MCF 10A (cell line): ENCODE data around the gene KCTD1. TPM values are rescaled to one million over a fixed set of nuclear protein-coding genes. Genes with fewer than 3 reads are reported as not detected.

ENCODE experiments used
- BruUV-seq: library from RNA; stranded (reverse); fragments of 400-500 nt; replicated peaks from 2 replicates; lab custom pipeline; 2021; lab: Mats Ljungman, UMichigan
- CTCF ChIA-PET: fragments of 300-600 bp; sonication (Branson Sonifier 250); formaldehyde crosslinking; extraction: SDS; loops from one replicate; lab custom pipeline; 2021; ENCODE audit warnings: antibody characterized with exemption, inconsistent platforms; lab: Yijun Ruan, JAX
- POLR2A ChIA-PET: fragments of 300-600, 350-650 bp; sonication (Branson Sonifier 250); formaldehyde crosslinking; extraction: SDS; loops from one replicate; lab custom pipeline; 2020; ENCODE audit warnings: antibody characterized with exemption, inconsistent platforms; lab: Yijun Ruan, JAX
- DNase-seq: peaks from one replicate; pipeline ENCODE4 v3.0.0-alpha.2; 2018; ENCODE audit not compliant: unreplicated experiment
- H3K27ac Mint-ChIP-seq: one replicate; pipeline ENCODE4 v1.8.0; 2022; ENCODE audit warnings: mild to moderate bottlenecking, low read depth, mixed read lengths; ENCODE audit not compliant: unreplicated experiment
- H3K27me3 Mint-ChIP-seq: one replicate; pipeline ENCODE4 v1.8.0; 2022; ENCODE audit warnings: mixed read lengths; ENCODE audit not compliant: insufficient read depth, unreplicated experiment
- H3K36me3 Mint-ChIP-seq: one replicate; pipeline ENCODE4 v1.8.0; 2022; ENCODE audit warnings: mild to moderate bottlenecking, moderate library complexity, mixed read lengths; ENCODE audit not compliant: insufficient read depth, unreplicated experiment
- H3K4me1 Mint-ChIP-seq: one replicate; pipeline ENCODE4 v1.8.0; 2022; ENCODE audit warnings: mixed read lengths; ENCODE audit not compliant: insufficient read depth, unreplicated experiment
- H3K4me3 Mint-ChIP-seq: one replicate; pipeline ENCODE4 v1.8.0; 2022; ENCODE audit warnings: mild to moderate bottlenecking, moderate library complexity, mixed read lengths; ENCODE audit not compliant: unreplicated experiment
- H3K9me3 Mint-ChIP-seq: one replicate; pipeline ENCODE4 v1.8.0; 2022; ENCODE audit warnings: mixed read lengths; ENCODE audit not compliant: unreplicated experiment
- intact Hi-C: fragments of 100-400 bp; cut with micrococcal nuclease; formaldehyde crosslinking; loops from 2 replicates; pipeline ENCODE4 v1.14.1; 2022
- total RNA-seq: library from RNA; stranded (reverse); gene quantifications from 2 replicates; pipeline ENCODE4 v1.2.3, GENCODE V29; 2022
- TF ChIP-seq, protein P1 (sequence below): fragments of 200-600 bp; IDR thresholded peaks from one replicate; pipeline ENCODE4 v1.8.0; 2022; ENCODE audit warnings: antibody characterized with exemption, mild to moderate bottlenecking; ENCODE audit not compliant: unreplicated experiment

The KCTD1 gene
- total RNA-seq, 1 experiment from 2014 or later = 37.9 TPM

DNA sequence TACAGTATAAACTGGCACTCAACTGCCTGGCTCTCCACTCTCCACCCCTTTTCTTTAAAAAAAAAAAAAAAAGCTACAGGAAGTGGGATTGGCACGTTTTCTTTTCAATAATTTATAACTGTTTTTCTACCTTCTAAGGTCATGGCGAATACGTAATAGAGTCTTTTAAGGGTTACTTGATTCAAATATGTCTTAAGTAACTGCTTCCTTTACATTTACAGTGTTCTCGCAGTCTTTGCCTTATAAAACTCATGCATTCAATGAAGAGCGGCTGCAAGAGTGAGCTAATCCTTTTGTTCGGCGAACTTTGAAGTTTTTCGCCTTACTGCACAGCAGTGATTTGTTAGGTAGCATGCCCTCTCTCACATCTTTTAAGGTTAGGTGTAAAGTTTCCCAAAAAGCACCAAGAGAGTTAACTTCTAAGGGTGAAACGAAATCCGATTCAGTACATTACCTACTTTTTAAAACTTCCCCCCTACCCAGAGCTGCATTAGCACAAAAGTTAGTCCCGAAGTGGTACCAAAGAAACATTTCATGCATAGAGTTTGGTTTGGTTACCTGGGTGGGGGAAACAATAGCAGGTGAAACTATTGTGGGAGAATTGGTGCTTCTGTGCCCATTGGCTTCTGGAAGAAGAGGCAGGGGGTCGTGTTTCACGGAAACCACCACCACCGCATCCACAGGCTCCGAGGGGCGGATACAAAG is 2.0 kb downstream of the KCTD1 start:
- intact Hi-C loops = loop anchor here (1.0 to 10.0 kb wide), 4 partner anchors 89 to 418 kb away; no protein-coding TSS in a partner anchor
- H3K27me3 Mint-ChIP-seq = no peaks in the 10 kb centered on the region
- CTCF ChIA-PET = interaction anchor here (0.5 to 4.4 kb wide), 16 partner anchors 23 to 470 kb away, joined by 3 to 40 read pairs (median 4); no protein-coding TSS in a partner anchor
- H3K4me1 Mint-ChIP-seq = peaks cover 34% of the 10 kb centered on the region
- H3K36me3 Mint-ChIP-seq = peaks cover 23% of the 10 kb centered on the region
- peak overlapping the region; percentile 51 for H3K27ac Mint-ChIP-seq
- no peaks in the 10 kb centered on the region for H3K9me3 Mint-ChIP-seq
- TF ChIP-seq, protein P1, sequence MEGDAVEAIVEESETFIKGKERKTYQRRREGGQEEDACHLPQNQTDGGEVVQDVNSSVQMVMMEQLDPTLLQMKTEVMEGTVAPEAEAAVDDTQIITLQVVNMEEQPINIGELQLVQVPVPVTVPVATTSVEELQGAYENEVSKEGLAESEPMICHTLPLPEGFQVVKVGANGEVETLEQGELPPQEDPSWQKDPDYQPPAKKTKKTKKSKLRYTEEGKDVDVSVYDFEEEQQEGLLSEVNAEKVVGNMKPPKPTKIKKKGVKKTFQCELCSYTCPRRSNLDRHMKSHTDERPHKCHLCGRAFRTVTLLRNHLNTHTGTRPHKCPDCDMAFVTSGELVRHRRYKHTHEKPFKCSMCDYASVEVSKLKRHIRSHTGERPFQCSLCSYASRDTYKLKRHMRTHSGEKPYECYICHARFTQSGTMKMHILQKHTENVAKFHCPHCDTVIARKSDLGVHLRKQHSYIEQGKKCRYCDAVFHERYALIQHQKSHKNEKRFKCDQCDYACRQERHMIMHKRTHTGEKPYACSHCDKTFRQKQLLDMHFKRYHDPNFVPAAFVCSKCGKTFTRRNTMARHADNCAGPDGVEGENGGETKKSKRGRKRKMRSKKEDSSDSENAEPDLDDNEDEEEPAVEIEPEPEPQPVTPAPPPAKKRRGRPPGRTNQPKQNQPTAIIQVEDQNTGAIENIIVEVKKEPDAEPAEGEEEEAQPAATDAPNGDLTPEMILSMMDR = no peak
- no TSS peak for BruUV-seq
- POLR2A ChIA-PET = interaction anchor here (0.6 to 10.1 kb wide), 17 partner anchors 30 to 291 kb away, joined by 3 to 108 read pairs (median 4); no protein-coding TSS in a partner anchor
- peak; percentile 68 for DNase-seq
- H3K4me3 Mint-ChIP-seq = peak overlapping the region; percentile 93

DNA sequence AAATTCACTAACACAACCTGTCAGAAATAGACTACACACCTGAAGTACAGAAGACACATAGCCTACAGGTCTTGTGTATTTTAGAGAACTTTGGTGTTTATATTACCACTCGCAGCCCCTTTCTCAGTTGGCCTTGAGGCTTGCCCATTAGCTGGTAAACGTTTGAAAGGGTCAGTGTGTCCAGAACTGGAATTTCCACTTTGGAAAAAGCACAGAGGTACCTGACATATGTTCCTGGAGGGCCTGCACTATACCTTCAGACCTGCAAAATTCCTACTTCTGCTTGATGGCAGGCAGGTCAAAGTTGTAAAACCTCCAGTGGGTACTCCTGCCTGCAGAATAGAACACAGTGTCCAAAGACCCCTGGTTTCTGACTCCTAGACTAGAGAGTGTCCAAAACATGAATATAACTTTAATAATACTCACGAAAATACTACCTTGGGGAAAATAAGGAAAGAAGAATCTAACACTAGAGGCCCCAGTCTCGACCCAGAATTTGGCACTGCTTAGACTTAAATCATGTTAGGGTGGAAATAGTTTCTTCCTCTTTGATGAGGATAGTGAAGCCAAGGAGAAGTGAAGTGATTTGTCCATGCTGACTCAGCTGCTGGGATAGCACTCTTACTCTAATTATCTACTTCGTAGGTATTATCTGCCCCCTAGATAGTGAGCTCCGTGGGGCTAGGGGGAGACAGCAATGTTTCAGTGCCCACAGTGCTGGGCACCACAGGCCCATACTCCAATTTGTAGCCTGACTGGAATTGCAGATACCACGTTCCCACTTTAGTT is 2.8 kb downstream of the KCTD1 start:
- intact Hi-C loops = loop anchor here (1.0 to 10.0 kb wide), 4 partner anchors 88 to 419 kb away; no protein-coding TSS in a partner anchor
- Mint-ChIP-seq H3K27me3 (no peaks in the 10 kb centered on the region), H3K27ac (peak overlapping the region; percentile 51), H3K36me3 (peaks cover 23% of the 10 kb centered on the region), H3K9me3 (no peaks in the 10 kb centered on the region), H3K4me3 (peak overlapping the region; percentile 93), H3K4me1 (peaks cover 41% of the 10 kb centered on the region)
- TSS peak; percentile 20 for BruUV-seq
- ChIA-PET CTCF (interaction anchor here (0.6 to 2.4 kb wide), 9 partner anchors 49 to 163 kb away, joined by 3 to 12 read pairs (median 3); no protein-coding TSS in a partner anchor), POLR2A (interaction anchor here (0.6 to 10.1 kb wide), 18 partner anchors 11 to 290 kb away, joined by 3 to 108 read pairs (median 3); no protein-coding TSS in a partner anchor)
- TF ChIP-seq, protein P1 = no peak
- peak; percentile 38 for DNase-seq

DNA sequence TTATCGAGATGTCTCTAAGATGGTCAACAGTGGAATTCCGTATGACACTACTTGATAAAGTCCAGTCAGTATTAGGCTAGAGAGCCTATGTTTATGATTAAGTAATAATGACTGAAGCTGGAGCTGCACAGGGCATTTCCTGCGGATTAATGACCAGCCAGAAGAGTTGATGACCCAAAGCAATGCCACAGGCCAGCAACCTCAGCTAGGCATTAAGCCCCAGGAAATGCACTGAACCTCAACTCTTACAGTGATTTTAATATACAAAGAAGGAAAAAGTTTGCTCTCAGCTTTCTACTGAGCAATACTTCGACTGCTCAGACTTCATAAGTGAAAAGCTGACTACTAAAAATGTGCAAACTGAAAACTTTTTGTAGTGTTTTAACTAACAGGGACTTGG is 3.9 kb downstream of the KCTD1 start:
- Mint-ChIP-seq H3K27me3 (no peaks in the 10 kb centered on the region), H3K27ac (peak overlapping the region; percentile 51), H3K9me3 (no peaks in the 10 kb centered on the region), H3K4me1 (peaks cover 46% of the 10 kb centered on the region), H3K4me3 (peak overlapping the region; percentile 93), H3K36me3 (peaks cover 23% of the 10 kb centered on the region)
- no peak for DNase-seq
- POLR2A ChIA-PET = interaction anchor here (0.5 to 10.1 kb wide), 11 partner anchors 12 to 251 kb away, joined by 3 to 108 read pairs (median 6); no protein-coding TSS in a partner anchor
- CTCF ChIA-PET = interaction anchor here (0.7 to 1.6 kb wide), 5 partner anchors 63 to 161 kb away, joined by 3 to 9 read pairs (median 3); no protein-coding TSS in a partner anchor
- TF ChIP-seq, protein P1 = no peak
- intact Hi-C loops = loop anchor here (10.0 kb wide), 1 partner anchor 420 kb away; no protein-coding TSS in a partner anchor
- no TSS peak for BruUV-seq
